BE2C (cell line): ENCODE data around the gene KCNAB2.

Source experiments
- DNase-seq: peaks from one replicate; pipeline ENCODE4 v3.0.0-alpha.2; 2020
- H3K27me3 ChIP-seq: fragments of 250-450 bp; sonication (Bioruptor Pico); 2 replicates; pipeline ENCODE4 v1.5.1; 2020; ENCODE audit warnings: mild to moderate bottlenecking
- H3K36me3 ChIP-seq: fragments of 250-450 bp; sonication (Bioruptor Pico); 2 replicates; pipeline ENCODE4 v1.5.1; 2020; ENCODE audit warnings: mild to moderate bottlenecking
- H3K4me1 ChIP-seq: fragments of 250-450 bp; sonication (Bioruptor Pico); 2 replicates; pipeline ENCODE4 v1.5.1; 2020
- H3K4me3 ChIP-seq: 2 replicates; pipeline ENCODE4 v1.5.1; 2011; ENCODE audit warnings: low read depth, low read length
- H3K9me3 ChIP-seq: fragments of 250-450 bp; sonication (Bioruptor Pico); 2 replicates; pipeline ENCODE4 v1.5.1; 2020
- TF ChIP-seq, protein P1 (sequence below): IDR thresholded peaks from 2 replicates; pipeline ENCODE4 v1.5.1; 2012; ENCODE audit warnings: mild to moderate bottlenecking, low read depth, low read length

Gene KCNAB2

DNA sequence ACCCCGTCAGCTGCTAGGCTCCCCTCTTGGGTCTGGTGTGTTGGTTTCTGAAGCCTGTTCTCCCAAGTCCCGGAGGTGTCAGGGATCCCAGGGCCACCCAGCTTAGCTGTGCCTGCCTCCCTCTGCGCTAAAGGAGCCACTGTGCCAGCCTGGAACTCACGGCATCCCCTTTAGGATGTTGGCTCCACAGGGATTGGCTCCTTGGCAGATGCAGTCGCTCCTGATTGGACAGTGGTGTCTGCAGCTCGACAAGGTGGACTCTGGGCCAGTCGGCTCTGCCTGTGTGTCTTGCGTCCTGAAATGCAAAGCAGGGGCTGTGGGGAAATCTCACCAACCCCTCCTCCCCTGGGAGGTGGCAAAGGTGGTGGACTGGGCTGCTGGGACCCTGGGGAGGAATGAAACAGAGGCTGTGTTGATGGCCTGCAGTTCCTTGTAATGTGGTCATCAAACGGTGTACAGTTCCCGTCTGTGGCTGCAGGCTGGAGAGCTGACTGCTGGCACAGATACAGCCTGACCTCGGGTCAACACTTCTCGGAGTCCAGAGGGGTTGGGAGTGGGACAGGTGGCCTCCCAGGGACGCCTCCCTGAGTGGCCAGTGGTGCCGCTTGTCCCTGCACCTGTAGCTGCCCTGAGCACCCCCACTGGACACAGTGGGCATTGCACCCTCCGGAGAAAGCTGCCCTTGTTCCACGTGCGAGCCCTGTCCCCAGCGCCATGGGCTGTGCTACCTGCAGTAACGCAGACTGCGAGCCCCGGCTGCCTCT lies 11.5 kb upstream of the KCNAB2 start:
- no peaks in the 10 kb centered on the region for H3K36me3 ChIP-seq
- H3K4me1 ChIP-seq = peaks cover 3% of the 10 kb centered on the region; the same call in 1 of the 2 replicates
- no peaks in the 10 kb centered on the region for H3K9me3 ChIP-seq
- TF ChIP-seq, protein P1, sequence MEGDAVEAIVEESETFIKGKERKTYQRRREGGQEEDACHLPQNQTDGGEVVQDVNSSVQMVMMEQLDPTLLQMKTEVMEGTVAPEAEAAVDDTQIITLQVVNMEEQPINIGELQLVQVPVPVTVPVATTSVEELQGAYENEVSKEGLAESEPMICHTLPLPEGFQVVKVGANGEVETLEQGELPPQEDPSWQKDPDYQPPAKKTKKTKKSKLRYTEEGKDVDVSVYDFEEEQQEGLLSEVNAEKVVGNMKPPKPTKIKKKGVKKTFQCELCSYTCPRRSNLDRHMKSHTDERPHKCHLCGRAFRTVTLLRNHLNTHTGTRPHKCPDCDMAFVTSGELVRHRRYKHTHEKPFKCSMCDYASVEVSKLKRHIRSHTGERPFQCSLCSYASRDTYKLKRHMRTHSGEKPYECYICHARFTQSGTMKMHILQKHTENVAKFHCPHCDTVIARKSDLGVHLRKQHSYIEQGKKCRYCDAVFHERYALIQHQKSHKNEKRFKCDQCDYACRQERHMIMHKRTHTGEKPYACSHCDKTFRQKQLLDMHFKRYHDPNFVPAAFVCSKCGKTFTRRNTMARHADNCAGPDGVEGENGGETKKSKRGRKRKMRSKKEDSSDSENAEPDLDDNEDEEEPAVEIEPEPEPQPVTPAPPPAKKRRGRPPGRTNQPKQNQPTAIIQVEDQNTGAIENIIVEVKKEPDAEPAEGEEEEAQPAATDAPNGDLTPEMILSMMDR = peak; percentile 55
- H3K27me3 ChIP-seq = no peaks in the 10 kb centered on the region
- peak; percentile 67 for DNase-seq
- peak overlapping the region; percentile 50 for H3K4me3 ChIP-seq

GRCh38 chr1:6034750-6035096 lies 11.0 kb upstream of the KCNAB2 start:
- no peaks in the 10 kb centered on the region for H3K9me3 ChIP-seq
- H3K36me3 ChIP-seq = no peaks in the 10 kb centered on the region
- peaks cover 3% of the 10 kb centered on the region; the same call in 1 of the 2 replicates for H3K4me1 ChIP-seq
- 0 out of 2 replicates have a peak overlapping the region, but pooled peaks have one; percentile 50 for H3K4me3 ChIP-seq
- DNase-seq = no peak
- TF ChIP-seq, protein P1 = no peak
- H3K27me3 ChIP-seq = no peaks in the 10 kb centered on the region

GRCh38 chr1:6035303-6035702 lies 10.4 kb upstream of the KCNAB2 start:
- no peaks in the 10 kb centered on the region for H3K9me3 ChIP-seq
- TF ChIP-seq, protein P1 = no peak
- H3K36me3 ChIP-seq = no peaks in the 10 kb centered on the region
- H3K4me1 ChIP-seq = peaks cover 3% of the 10 kb centered on the region; the same call in 1 of the 2 replicates
- DNase-seq = no peak
- no peaks in the 10 kb centered on the region for H3K27me3 ChIP-seq
- no peak overlapping the region for H3K4me3 ChIP-seq

DNA sequence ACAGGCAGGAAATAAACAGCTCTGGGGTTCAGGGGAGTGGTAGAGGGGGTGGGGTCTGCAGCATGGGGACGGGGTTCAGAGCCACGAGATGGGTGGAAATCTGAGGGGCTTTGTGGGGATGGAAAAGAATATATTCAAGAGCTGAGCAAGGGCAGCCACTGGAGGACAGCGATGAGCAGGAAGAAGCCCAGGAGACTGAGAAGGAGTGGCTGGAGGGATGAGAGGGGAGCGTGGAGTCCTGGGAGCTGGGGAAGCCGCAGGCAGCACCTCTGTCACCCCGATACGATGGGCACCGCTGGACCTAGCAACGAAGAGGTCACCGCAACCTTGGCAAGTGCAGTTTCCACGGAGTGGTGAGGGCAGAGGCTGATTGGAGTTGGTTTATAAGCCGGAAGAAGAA lies 10.0 kb upstream of the KCNAB2 start:
- TF ChIP-seq, protein P1 = 0 out of 2 replicates have a peak, but pooled peaks have one; percentile 15
- H3K36me3 ChIP-seq = no peaks in the 10 kb centered on the region
- no peak overlapping the region for H3K4me3 ChIP-seq
- no peaks in the 10 kb centered on the region for H3K9me3 ChIP-seq
- H3K27me3 ChIP-seq = no peaks in the 10 kb centered on the region
- peaks cover 3% of the 10 kb centered on the region; the same call in 1 of the 2 replicates for H3K4me1 ChIP-seq
- no peak for DNase-seq

DNA sequence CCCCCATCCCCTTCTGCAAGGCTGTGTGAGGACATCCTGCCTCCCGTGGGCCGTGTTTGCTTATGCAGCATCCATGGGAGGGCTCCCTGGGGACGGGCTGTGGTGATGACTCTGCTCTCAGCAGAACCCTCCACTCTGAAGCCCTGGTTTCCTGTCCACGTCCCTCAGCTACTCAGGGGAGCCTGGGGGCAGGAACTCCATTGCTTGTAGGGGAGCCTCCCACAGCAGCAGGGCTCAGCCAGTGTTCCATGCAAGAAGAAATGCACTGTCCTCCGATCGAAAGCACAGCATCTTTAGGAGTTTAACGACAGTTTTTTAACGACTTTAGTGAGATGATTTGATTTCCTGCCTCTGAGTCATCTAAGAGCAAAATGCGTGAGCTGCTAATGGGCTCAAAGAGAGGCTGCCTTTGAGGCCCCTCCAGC lies 8.3 kb upstream of the KCNAB2 start:
- Histone ChIP-seq H3K36me3 (no peaks in the 10 kb centered on the region), H3K9me3 (no peaks in the 10 kb centered on the region), H3K27me3 (no peaks in the 10 kb centered on the region), H3K4me1 (peaks cover 3% of the 10 kb centered on the region; the same call in 1 of the 2 replicates), H3K4me3 (no peak overlapping the region)
- DNase-seq = peak; percentile 85
- TF ChIP-seq, protein P1 = no peak

DNA sequence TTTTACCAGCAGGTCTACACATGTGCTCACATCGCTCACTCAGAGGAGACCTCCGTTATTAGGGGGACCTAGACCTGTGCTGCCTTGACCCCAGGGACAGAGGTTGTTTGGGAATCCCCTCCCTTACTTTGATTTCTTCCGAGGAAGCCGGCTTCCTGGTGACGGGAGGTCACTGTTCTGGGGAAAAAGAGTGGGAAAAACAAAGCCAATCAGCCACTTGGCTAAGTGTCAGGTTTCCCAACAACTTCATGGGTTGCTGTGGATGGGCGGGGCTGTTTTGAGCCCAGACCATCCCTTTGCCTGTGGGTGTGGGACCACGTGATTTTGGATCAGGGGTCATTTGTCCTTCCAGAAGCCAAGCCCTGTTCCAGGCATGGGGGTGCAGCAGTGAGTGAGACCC lies 7.1 kb upstream of the KCNAB2 start:
- H3K4me1 ChIP-seq = peaks cover 3% of the 10 kb centered on the region; the same call in 1 of the 2 replicates
- DNase-seq = no peak
- no peaks in the 10 kb centered on the region for H3K9me3 ChIP-seq
- TF ChIP-seq, protein P1 = no peak
- H3K36me3 ChIP-seq = no peaks in the 10 kb centered on the region
- H3K27me3 ChIP-seq = no peaks in the 10 kb centered on the region
- no peak overlapping the region for H3K4me3 ChIP-seq
